ENCODE results near the gene PGA5. TPM values are rescaled to one million over a fixed set of nuclear protein-coding genes. Genes with fewer than 3 reads are reported as not detected.
"Not testable (repeated sequence)": the region's sequence is repeated elsewhere in the genome, so short reads cannot be mapped to it uniquely, and the experiment has no call there.

The PGA5 gene
- total RNA-seq, 4 donors from 2014 or later = 1.4 to 2.6 TPM; not detected in 2

GRCh38 chr11:61213711-61214324 is 27.2 kb upstream of the PGA5 start:
- H3K27me3 ChIP-seq; H3K4me3 ChIP-seq (replicated peaks in 1 of 3); H3K4me1 ChIP-seq; intact Hi-C loops (cut with DNase I); H3K27ac ChIP-seq; H3K36me3 ChIP-seq; H3K9me3 ChIP-seq; DNase-seq: not testable (repeated sequence)
- no CpG with 5 or more reads among the region's 3 CpGs for WGBS, 2 donors

- H3K4me1 ChIP-seq; H3K9me3 ChIP-seq; H3K36me3 ChIP-seq; DNase-seq; H3K4me3 ChIP-seq (replicated peaks in 1 of 3); H3K27me3 ChIP-seq; intact Hi-C loops (cut with DNase I); H3K27ac ChIP-seq: not testable (repeated sequence)
- no CpG with 5 or more reads among the region's 4 CpGs for WGBS, 2 donors
Observed at GRCh38 chr11:61218306-61218705, 22.7 kb upstream of the PGA5 start.

- H3K27me3 ChIP-seq; H3K27ac ChIP-seq; intact Hi-C loops (cut with DNase I); H3K36me3 ChIP-seq; H3K4me1 ChIP-seq; H3K9me3 ChIP-seq; DNase-seq; H3K4me3 ChIP-seq (replicated peaks in 1 of 3): not testable (repeated sequence)
- WGBS, 2 donors = 90 to 92% methylated on average over 2 to 5 of the region's 5 CpGs
Observed at GRCh38 chr11:61219016-61219415, 22.0 kb upstream of the PGA5 start.

GRCh38 chr11:61222047-61222446 is 18.9 kb upstream of the PGA5 start, which contains the start of gene PGA4:
Gene PGA4, plus strand, starts transcription at chr11:61222347. Its CDS starts 54 bp downstream, at chr11:61222401.
- H3K9me3 ChIP-seq; H3K27me3 ChIP-seq; H3K36me3 ChIP-seq; H3K27ac ChIP-seq; H3K4me1 ChIP-seq; H3K4me3 ChIP-seq (replicated peaks in 1 of 3); DNase-seq; intact Hi-C loops (cut with DNase I): not testable (repeated sequence)
- WGBS, 2 donors = no CpG with 5 or more reads among the region's 8 CpGs

- H3K27me3 ChIP-seq = not testable (repeated sequence)
Observed at GRCh38 chr11:61222692-61223091, 18.3 kb upstream of the PGA5 start.

GRCh38 chr11:61226457-61227137 is 14.4 kb upstream of the PGA5 start:
- H3K27ac ChIP-seq; intact Hi-C loops (cut with DNase I); DNase-seq; H3K27me3 ChIP-seq; H3K4me3 ChIP-seq (replicated peaks in 1 of 3); H3K36me3 ChIP-seq; H3K9me3 ChIP-seq; H3K4me1 ChIP-seq: not testable (repeated sequence)
- no CpG with 5 or more reads among the region's 10 CpGs for WGBS, 2 donors

More at GRCh38 chr11:61222692-61223091, 18.3 kb upstream of the PGA5 start:
- no CpG with 5 or more reads among the region's 5 CpGs for WGBS, 2 donors
- H3K4me1 ChIP-seq; H3K4me3 ChIP-seq (replicated peaks in 1 of 3); DNase-seq; intact Hi-C loops (cut with DNase I); H3K27ac ChIP-seq; H3K36me3 ChIP-seq; H3K9me3 ChIP-seq: not testable (repeated sequence)

- H3K9me3 ChIP-seq; H3K36me3 ChIP-seq; H3K27ac ChIP-seq; DNase-seq; H3K27me3 ChIP-seq; H3K4me1 ChIP-seq; intact Hi-C loops (cut with DNase I); H3K4me3 ChIP-seq (replicated peaks in 1 of 3): not testable (repeated sequence)
- WGBS, 2 donors = no CpG with 5 or more reads among the region's 6 CpGs
Observed at GRCh38 chr11:61229458-61229857, 11.5 kb upstream of the PGA5 start.

GRCh38 chr11:61231033-61231432 is 9.9 kb upstream of the PGA5 start:
- H3K4me3 ChIP-seq (replicated peaks in 1 of 3); H3K9me3 ChIP-seq; H3K27ac ChIP-seq; H3K27me3 ChIP-seq; DNase-seq; H3K36me3 ChIP-seq; H3K4me1 ChIP-seq; intact Hi-C loops (cut with DNase I): not testable (repeated sequence)
- WGBS, 2 donors = no CpG with 5 or more reads among the region's 15 CpGs

- WGBS, 2 donors = 50 to 70% methylated on average over 2 of the region's 5 CpGs
- H3K9me3 ChIP-seq; H3K27me3 ChIP-seq; intact Hi-C loops (cut with DNase I); DNase-seq; H3K27ac ChIP-seq; H3K4me3 ChIP-seq (replicated peaks in 1 of 3); H3K4me1 ChIP-seq; H3K36me3 ChIP-seq: not testable (repeated sequence)
Observed at GRCh38 chr11:61231585-61231984, 9.4 kb upstream of the PGA5 start.

GRCh38 chr11:61232548-61233145 is 8.3 kb upstream of the PGA5 start:
- H3K27ac ChIP-seq; H3K36me3 ChIP-seq; intact Hi-C loops (cut with DNase I); H3K4me1 ChIP-seq; H3K4me3 ChIP-seq (replicated peaks in 1 of 3); DNase-seq; H3K27me3 ChIP-seq; H3K9me3 ChIP-seq: not testable (repeated sequence)
- no CpG with 5 or more reads among the region's 3 CpGs for WGBS, 2 donors

- WGBS, 2 donors = no CpG with 5 or more reads among the region's 4 CpGs
Observed at GRCh38 chr11:61237130-61237529, 3.8 kb upstream of the PGA5 start.

GRCh38 chr11:61240288-61240687 is 687 bp upstream of the PGA5 start:
- intact Hi-C loops (cut with DNase I); H3K27me3 ChIP-seq; H3K27ac ChIP-seq; H3K36me3 ChIP-seq; H3K4me1 ChIP-seq; H3K9me3 ChIP-seq; H3K4me3 ChIP-seq (replicated peaks in 1 of 3): not testable (repeated sequence)
- 57 to 60% methylated on average over 8 of the region's 8 CpGs for WGBS, 2 donors
- peak in 1 of 2 donors; percentile 19 for DNase-seq

More at GRCh38 chr11:61237130-61237529, 3.8 kb upstream of the PGA5 start:
- H3K9me3 ChIP-seq; H3K4me3 ChIP-seq (replicated peaks in 1 of 3); H3K27ac ChIP-seq; H3K27me3 ChIP-seq; H3K36me3 ChIP-seq; intact Hi-C loops (cut with DNase I); DNase-seq; H3K4me1 ChIP-seq: not testable (repeated sequence)

- H3K27me3 ChIP-seq; DNase-seq; H3K4me3 ChIP-seq (replicated peaks in 1 of 3); H3K36me3 ChIP-seq; intact Hi-C loops (cut with DNase I); H3K4me1 ChIP-seq; H3K27ac ChIP-seq; H3K9me3 ChIP-seq: not testable (repeated sequence)
- no CpG with 5 or more reads among the region's 5 CpGs for WGBS, 2 donors
Observed at GRCh38 chr11:61241526-61241925, 551 bp downstream of the PGA5 start.

Data from thyroid gland (tissue), 4 donors.